Upper lobe of right lung (tissue), 1 donor: Measurements from ENCODE around the gene MAML2. TPM values are rescaled to one million over a fixed set of nuclear protein-coding genes. Genes with fewer than 3 reads are reported as not detected.

Experiments used
- microRNA-seq: library from miRNA; unstranded; fragments of <30 nt; microRNA quantifications from one replicate; pipeline ENCODE4 v1.2.0, GENCODE V29; 2020; ENCODE audit warnings: borderline microRNAs expressed
- total RNA-seq: library from RNA; stranded (reverse); fragmentation: NEBNext Ultra II Directional; extraction: Animal tissue kit (Norgen Biotek cat#: 25700); gene quantifications from one replicate; pipeline ENCODE4 v1.2.1, GENCODE V29; 2021
- donor health status: DM: no; HTN: yes; CAD: no; lungs with severe emphysema.

The MAML2 gene
- total RNA-seq, 1 donor from 2014 or later: 27.5 TPM

Small RNAs within 50 kb of the gene (microRNA-seq; reads per million reads assigned to microRNA genes)
- gene MIR1260B: not detected

Other genes with a start within 250 kb of the MAML2 start
- gene CCDC82, start 46.7 kb upstream of the MAML2 start, total RNA-seq: 28.4 TPM
- gene JRKL, start 46.8 kb upstream of the MAML2 start, total RNA-seq: 9.8 TPM